ENCODE measurements around the gene GNA12. TPM values are rescaled to one million over a fixed set of nuclear protein-coding genes. Genes with fewer than 3 reads are reported as not detected.

GNA12 gene
- total RNA-seq, 1 donor from 2014 or later: 43.0 TPM

- DNase-seq: no peak
- peaks cover 27% of the 10 kb centered on the region for H3K36me3 ChIP-seq
- H3K4me1 ChIP-seq: peaks cover 38% of the 10 kb centered on the region
- H3K9me3 ChIP-seq (replicated peaks): no peaks in the 10 kb centered on the region
- no peak overlapping the region for H3K4me3 ChIP-seq
- TF ChIP-seq CTCF (IDR thresholded peaks at IDR 0.05; ENCODE audit: borderline replicate concordance): peak; percentile 44
- H3K27me3 ChIP-seq (ENCODE audit: low read depth): no peaks in the 10 kb centered on the region
- no peak overlapping the region for H3K27ac ChIP-seq (replicated peaks)
- intact Hi-C loops (cut with micrococcal nuclease): no loop called here
Observed at GRCh38 chr7:2719007-2719406, 125.1 kb downstream of the GNA12 start.

GRCh38 chr7:2718296-2718965, 125.7 kb downstream of the GNA12 start:
- Histone ChIP-seq H3K9me3 (replicated peaks) (no peaks in the 10 kb centered on the region), H3K36me3 (peaks cover 21% of the 10 kb centered on the region), H3K27me3 (ENCODE audit: low read depth) (no peaks in the 10 kb centered on the region), H3K4me3 (no peak overlapping the region), H3K4me1 (peaks cover 44% of the 10 kb centered on the region), H3K27ac (replicated peaks) (no peak overlapping the region)
- no peak for TF ChIP-seq CTCF (IDR thresholded peaks at IDR 0.05; ENCODE audit: borderline replicate concordance)
- no peak for DNase-seq
- intact Hi-C loops (cut with micrococcal nuclease): no loop called here

GRCh38 chr7:2717293-2718261, 126.5 kb downstream of the GNA12 start:
- peak; percentile 48 for DNase-seq
- H3K27ac ChIP-seq (replicated peaks): peak overlapping the region; percentile 62
- peak overlapping the region; percentile 26 for H3K4me3 ChIP-seq
- no peak for TF ChIP-seq CTCF (IDR thresholded peaks at IDR 0.05; ENCODE audit: borderline replicate concordance)
- H3K9me3 ChIP-seq (replicated peaks): no peaks in the 10 kb centered on the region
- no peaks in the 10 kb centered on the region for H3K27me3 ChIP-seq (ENCODE audit: low read depth)
- intact Hi-C loops (cut with micrococcal nuclease): no loop called here
- H3K4me1 ChIP-seq: peaks cover 53% of the 10 kb centered on the region
- H3K36me3 ChIP-seq: peaks cover 14% of the 10 kb centered on the region

- Histone ChIP-seq H3K4me3 (peak overlapping the region; percentile 26), H3K27me3 (ENCODE audit: low read depth) (no peaks in the 10 kb centered on the region), H3K36me3 (peaks cover 14% of the 10 kb centered on the region), H3K4me1 (peaks cover 60% of the 10 kb centered on the region), H3K9me3 (replicated peaks) (no peaks in the 10 kb centered on the region), H3K27ac (replicated peaks) (peak overlapping the region; percentile 62)
- no peak for TF ChIP-seq CTCF (IDR thresholded peaks at IDR 0.05; ENCODE audit: borderline replicate concordance)
- intact Hi-C loops (cut with micrococcal nuclease): no loop called here
- no peak for DNase-seq
Observed at GRCh38 chr7:2716906-2717292, 127.2 kb downstream of the GNA12 start.

- H3K36me3 ChIP-seq: peaks cover 14% of the 10 kb centered on the region
- TF ChIP-seq CTCF (IDR thresholded peaks at IDR 0.05; ENCODE audit: borderline replicate concordance): no peak
- H3K27me3 ChIP-seq (ENCODE audit: low read depth): no peaks in the 10 kb centered on the region
- no peak overlapping the region for H3K27ac ChIP-seq (replicated peaks)
- DNase-seq: no peak
- no peak overlapping the region for H3K4me3 ChIP-seq
- no peaks in the 10 kb centered on the region for H3K9me3 ChIP-seq (replicated peaks)
- intact Hi-C loops (cut with micrococcal nuclease): no loop called here
- peaks cover 60% of the 10 kb centered on the region for H3K4me1 ChIP-seq
Observed at GRCh38 chr7:2716488-2716887, 127.6 kb downstream of the GNA12 start.
